Endodermal cell (in vitro differentiated cells): ENCODE results near the gene NAV2. TPM values are rescaled to one million over a fixed set of nuclear protein-coding genes. Genes with fewer than 3 reads are reported as not detected.

Source experiments
- DNase-seq: peaks from one replicate; pipeline ENCODE4 v3.0.0-alpha.2; 2017
- H3K27ac ChIP-seq: 2 replicates; pipeline ENCODE4 v1.5.1; 2013; ENCODE audit warnings: mild to moderate bottlenecking, low read depth, low read length, moderate library complexity
- H3K27me3 ChIP-seq: 2 replicates; pipeline ENCODE4 v1.6.1; 2013; ENCODE audit warnings: mild to moderate bottlenecking, low read length, moderate library complexity; ENCODE audit not compliant: insufficient read depth, control insufficient read depth, poor library complexity, severe bottlenecking
- H3K36me3 ChIP-seq: 2 replicates; pipeline ENCODE4 v1.7.0; 2013; ENCODE audit warnings: mild to moderate bottlenecking, low read length, moderate library complexity; ENCODE audit not compliant: control insufficient read depth, insufficient read depth
- H3K4me1 ChIP-seq: one replicate; pipeline ENCODE4 v1.7.0; 2013; ENCODE audit warnings: low read length; ENCODE audit not compliant: control insufficient read depth, insufficient read depth
- H3K4me3 ChIP-seq: 2 replicates; pipeline ENCODE4 v1.5.1; 2013; ENCODE audit warnings: mild to moderate bottlenecking, low read length, moderate library complexity
- H3K9ac ChIP-seq: 2 replicates; pipeline ENCODE4 v1.6.1; 2013; ENCODE audit warnings: mild to moderate bottlenecking, low read length, moderate library complexity; ENCODE audit not compliant: poor library complexity, severe bottlenecking; ENCODE audit errors: extremely low read depth
- H3K9me3 ChIP-seq: 2 replicates; pipeline ENCODE4 v1.6.1; 2013; ENCODE audit warnings: mild to moderate bottlenecking, low read length, moderate library complexity; ENCODE audit not compliant: control insufficient read depth
- H3K27ac Mint-ChIP-seq: 2 replicates; pipeline ENCODE4 v1.8.0; 2020; ENCODE audit warnings: mixed read lengths
- H3K27me3 Mint-ChIP-seq: 2 replicates; pipeline ENCODE4 v1.8.0; 2021; ENCODE audit warnings: mild to moderate bottlenecking, mixed read lengths; ENCODE audit not compliant: insufficient read depth
- H3K36me3 Mint-ChIP-seq: 2 replicates; pipeline ENCODE4 v1.8.0; 2020; ENCODE audit warnings: low read depth, mixed read lengths
- H3K4me1 Mint-ChIP-seq: 2 replicates; pipeline ENCODE4 v1.8.0; 2020; ENCODE audit warnings: mixed read lengths
- H3K4me3 Mint-ChIP-seq: 2 replicates; pipeline ENCODE4 v1.8.0; 2020; ENCODE audit warnings: mild to moderate bottlenecking, moderate library complexity, mixed read lengths
- H3K9me3 Mint-ChIP-seq: 2 replicates; pipeline ENCODE4 v1.8.0; 2020; ENCODE audit warnings: mild to moderate bottlenecking, mixed read lengths
- WGBS, 2 experiments: methylation state at CpG; one replicate each; pipeline versions ENCODE4 v1.1.5 to v1.1.7; 2013; ENCODE audit warnings: missing lambda C conversion rate in 2 of 2, mixed read lengths in 1 of 2; ENCODE audit not compliant: insufficient coverage in 1 of 2, insufficient read length in 1 of 2; 5-methylcytosine and 5-hydroxymethylcytosine counted together
- total RNA-seq, 2 donors: library from RNA; stranded (reverse); fragmentation: NEBNext Ultra II Directional in 1 of 2; extraction: Animal tissue kit (Norgen Biotek cat#: 25700) in 1 of 2; gene quantifications; 2 replicates in 1 of 2; 3 replicates in 1 of 2; pipeline ENCODE4 v1.2.1, GENCODE V29; 2021
- TF ChIP-seq, protein P1 (sequence below): fragments of 200-600 bp; sonication (generic); conservative IDR thresholded peaks from 2 replicates; pipeline ENCODE4 v1.5.0; 2021; ENCODE audit warnings: antibody characterized with exemption, mild to moderate bottlenecking

Gene NAV2
- total RNA-seq, 2 donors from 2014 or later: 37.1 to 42.4 TPM

DNA sequence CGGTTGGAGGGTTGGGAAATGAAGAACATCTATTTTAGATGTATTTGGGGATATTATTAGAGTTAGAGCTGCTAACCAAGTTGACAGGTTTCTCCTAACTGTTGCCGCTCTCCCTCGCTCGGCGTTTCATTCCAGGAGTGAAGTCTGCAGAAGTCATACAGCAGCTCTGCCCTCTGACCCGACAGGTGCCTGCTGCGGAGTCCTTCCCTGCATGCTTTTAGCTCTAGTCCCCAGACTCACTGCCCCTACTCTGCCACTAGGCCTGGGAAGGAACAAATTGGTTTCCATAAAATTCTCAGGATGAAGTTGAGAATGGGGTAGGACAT is 322.7 kb downstream of the NAV2 start:
- TF ChIP-seq, protein P1, sequence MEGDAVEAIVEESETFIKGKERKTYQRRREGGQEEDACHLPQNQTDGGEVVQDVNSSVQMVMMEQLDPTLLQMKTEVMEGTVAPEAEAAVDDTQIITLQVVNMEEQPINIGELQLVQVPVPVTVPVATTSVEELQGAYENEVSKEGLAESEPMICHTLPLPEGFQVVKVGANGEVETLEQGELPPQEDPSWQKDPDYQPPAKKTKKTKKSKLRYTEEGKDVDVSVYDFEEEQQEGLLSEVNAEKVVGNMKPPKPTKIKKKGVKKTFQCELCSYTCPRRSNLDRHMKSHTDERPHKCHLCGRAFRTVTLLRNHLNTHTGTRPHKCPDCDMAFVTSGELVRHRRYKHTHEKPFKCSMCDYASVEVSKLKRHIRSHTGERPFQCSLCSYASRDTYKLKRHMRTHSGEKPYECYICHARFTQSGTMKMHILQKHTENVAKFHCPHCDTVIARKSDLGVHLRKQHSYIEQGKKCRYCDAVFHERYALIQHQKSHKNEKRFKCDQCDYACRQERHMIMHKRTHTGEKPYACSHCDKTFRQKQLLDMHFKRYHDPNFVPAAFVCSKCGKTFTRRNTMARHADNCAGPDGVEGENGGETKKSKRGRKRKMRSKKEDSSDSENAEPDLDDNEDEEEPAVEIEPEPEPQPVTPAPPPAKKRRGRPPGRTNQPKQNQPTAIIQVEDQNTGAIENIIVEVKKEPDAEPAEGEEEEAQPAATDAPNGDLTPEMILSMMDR: no peak
- DNase-seq: no peak
- Mint-ChIP-seq H3K4me3 (no peak overlapping the region), H3K4me1 (peaks cover 49% of the 10 kb centered on the region), H3K9me3 (no peaks in the 10 kb centered on the region), H3K27ac (no peak overlapping the region), H3K36me3 (peaks cover 31% of the 10 kb centered on the region), H3K27me3 (no peaks in the 10 kb centered on the region)
- no peaks in the 10 kb centered on the region for H3K9me3 ChIP-seq
- H3K4me1 ChIP-seq: peaks cover 24% of the 10 kb centered on the region
- no peak overlapping the region for H3K27ac ChIP-seq
- WGBS, 2 experiments: 89 to 92% methylated on average over 5 to 7 of the region's 7 CpGs
- no peak overlapping the region for H3K4me3 ChIP-seq
- no peaks in the 10 kb centered on the region for H3K27me3 ChIP-seq
- no peak overlapping the region for H3K9ac ChIP-seq
- no peaks in the 10 kb centered on the region for H3K36me3 ChIP-seq

DNA sequence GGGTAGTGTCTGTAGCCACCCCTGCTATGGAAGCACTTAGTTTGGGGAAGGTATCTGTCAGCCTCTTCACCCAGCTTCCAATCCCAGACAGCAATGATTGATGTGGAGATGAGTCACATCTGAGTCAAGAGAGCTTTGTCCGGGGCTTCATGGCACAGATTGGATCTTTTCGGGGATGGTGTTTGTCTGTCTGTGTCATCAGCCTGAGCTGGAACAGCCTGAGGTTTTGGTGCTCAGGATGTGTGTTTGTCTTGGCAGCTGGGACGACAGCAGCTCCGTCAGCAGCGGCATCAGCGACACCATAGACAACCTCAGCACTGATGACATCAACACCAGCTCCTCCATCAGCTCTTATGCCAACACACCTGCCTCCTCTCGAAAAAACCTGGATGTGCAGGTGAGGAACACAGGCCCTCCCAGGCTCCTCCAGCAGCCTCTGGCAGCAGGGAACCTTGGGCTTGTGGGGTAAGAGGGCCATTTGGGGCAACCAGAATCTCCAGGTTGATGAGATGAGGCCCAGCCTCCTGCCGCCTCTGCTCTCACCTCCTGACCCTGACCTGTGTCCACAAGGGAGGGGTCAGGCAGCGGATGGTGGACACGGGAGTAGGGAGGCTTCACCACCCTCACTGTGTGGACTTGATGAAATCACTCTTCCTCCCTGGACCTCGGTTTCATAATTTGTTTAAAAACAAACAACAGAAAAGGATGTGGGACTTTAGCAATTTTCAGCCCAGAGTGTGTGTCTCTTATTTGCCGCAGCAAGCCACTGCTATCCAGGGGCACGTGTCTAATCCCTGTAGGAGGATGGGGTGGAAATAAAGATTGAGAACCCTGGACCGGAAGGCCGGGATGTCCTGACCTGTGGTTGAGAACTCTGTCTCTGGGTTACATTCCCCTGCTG is 323.3 kb downstream of the NAV2 start:
- H3K36me3 Mint-ChIP-seq: peaks cover 37% of the 10 kb centered on the region
- WGBS, 2 experiments: 90 to 91% methylated on average over 9 to 15 of the region's 15 CpGs

DNA sequence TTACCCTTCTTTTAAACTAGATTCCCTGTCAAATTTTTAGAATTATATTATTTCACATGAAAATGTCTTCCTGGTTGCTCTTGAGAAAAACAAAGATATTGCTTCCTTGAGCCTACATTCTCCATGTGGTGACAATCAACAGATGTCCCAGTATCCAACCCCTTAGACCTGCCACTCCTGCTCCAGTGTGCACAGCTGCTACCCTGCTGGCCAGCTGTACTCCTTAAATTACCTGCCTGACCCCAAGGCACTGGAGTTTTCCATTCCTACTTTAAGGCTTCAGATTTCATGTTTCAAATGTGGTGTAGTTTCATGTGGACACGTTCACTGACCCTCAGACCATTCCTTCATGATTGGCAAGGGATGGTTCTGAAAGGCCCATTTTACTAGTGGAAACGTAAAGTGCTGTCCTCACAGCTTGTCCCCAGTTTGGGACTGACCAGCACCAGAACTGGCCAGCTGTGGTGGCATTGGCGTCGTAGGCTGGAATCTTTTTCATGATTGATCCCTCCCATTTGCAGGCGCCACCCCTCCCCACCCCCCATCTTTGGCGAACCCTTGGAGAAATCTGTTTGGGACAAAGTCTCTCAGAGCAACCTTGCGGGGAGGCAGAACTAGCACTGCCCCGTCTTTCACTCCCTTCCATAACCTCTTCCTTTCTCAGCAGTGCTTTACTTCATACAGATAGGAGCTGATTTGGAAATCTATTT is 324.1 kb downstream of the NAV2 start:
- H3K27ac ChIP-seq: no peak overlapping the region
- no peaks in the 10 kb centered on the region for H3K9me3 ChIP-seq
- Mint-ChIP-seq H3K36me3 (peaks cover 41% of the 10 kb centered on the region), H3K9me3 (no peaks in the 10 kb centered on the region), H3K4me3 (no peak overlapping the region), H3K27me3 (no peaks in the 10 kb centered on the region), H3K4me1 (peaks cover 42% of the 10 kb centered on the region), H3K27ac (no peak overlapping the region)
- H3K27me3 ChIP-seq: no peaks in the 10 kb centered on the region
- TF ChIP-seq, protein P1: no peak
- no peaks in the 10 kb centered on the region for H3K36me3 ChIP-seq
- no peak overlapping the region for H3K4me3 ChIP-seq
- 88 to 89% methylated on average over 1 to 8 of the region's 8 CpGs for WGBS, 2 experiments
- DNase-seq: no peak
- peaks cover 17% of the 10 kb centered on the region for H3K4me1 ChIP-seq
- H3K9ac ChIP-seq: no peak overlapping the region

More for the DNA sequence above, 323.3 kb downstream of the NAV2 start:
- no peaks in the 10 kb centered on the region for H3K27me3 Mint-ChIP-seq
- no peak overlapping the region for H3K4me3 Mint-ChIP-seq
- peaks cover 47% of the 10 kb centered on the region for H3K4me1 Mint-ChIP-seq
- H3K27me3 ChIP-seq: no peaks in the 10 kb centered on the region
- H3K36me3 ChIP-seq: no peaks in the 10 kb centered on the region
- H3K4me3 ChIP-seq: no peak overlapping the region
- H3K27ac Mint-ChIP-seq: no peak overlapping the region
- H3K27ac ChIP-seq: no peak overlapping the region
- TF ChIP-seq, protein P1: no peak
- peaks cover 22% of the 10 kb centered on the region for H3K4me1 ChIP-seq
- H3K9ac ChIP-seq: no peak overlapping the region
- no peak for DNase-seq
- no peaks in the 10 kb centered on the region for H3K9me3 ChIP-seq
- H3K9me3 Mint-ChIP-seq: no peaks in the 10 kb centered on the region
